ENCODE data around the gene VIPR2.

DNA sequence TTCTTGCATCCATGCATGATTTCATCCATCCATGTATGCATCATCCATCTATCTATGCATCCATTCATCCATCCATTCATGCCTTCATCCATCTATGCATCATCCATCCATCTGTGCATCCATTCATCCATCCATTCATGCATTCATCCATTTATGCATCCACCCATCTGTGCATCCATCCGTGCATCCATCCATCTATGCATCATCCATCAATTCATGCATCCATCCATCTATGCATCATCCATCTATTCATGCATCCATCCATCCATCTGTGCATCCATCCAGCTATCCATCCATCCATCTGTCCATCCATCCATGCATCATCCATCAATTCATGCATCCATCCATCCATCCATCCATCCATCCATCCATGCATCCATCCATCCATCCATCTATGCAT is 157.0 kb downstream of the VIPR2 start:
- TF ChIP-seq, protein P1, sequence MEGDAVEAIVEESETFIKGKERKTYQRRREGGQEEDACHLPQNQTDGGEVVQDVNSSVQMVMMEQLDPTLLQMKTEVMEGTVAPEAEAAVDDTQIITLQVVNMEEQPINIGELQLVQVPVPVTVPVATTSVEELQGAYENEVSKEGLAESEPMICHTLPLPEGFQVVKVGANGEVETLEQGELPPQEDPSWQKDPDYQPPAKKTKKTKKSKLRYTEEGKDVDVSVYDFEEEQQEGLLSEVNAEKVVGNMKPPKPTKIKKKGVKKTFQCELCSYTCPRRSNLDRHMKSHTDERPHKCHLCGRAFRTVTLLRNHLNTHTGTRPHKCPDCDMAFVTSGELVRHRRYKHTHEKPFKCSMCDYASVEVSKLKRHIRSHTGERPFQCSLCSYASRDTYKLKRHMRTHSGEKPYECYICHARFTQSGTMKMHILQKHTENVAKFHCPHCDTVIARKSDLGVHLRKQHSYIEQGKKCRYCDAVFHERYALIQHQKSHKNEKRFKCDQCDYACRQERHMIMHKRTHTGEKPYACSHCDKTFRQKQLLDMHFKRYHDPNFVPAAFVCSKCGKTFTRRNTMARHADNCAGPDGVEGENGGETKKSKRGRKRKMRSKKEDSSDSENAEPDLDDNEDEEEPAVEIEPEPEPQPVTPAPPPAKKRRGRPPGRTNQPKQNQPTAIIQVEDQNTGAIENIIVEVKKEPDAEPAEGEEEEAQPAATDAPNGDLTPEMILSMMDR (IDR thresholded peaks at IDR 0.05) = no peak
- TF ChIP-seq POLR2A (IDR thresholded peaks at IDR 0.05) = no peak
